Measurements from ENCODE around the gene DIP2B.

DIP2B gene

DNA sequence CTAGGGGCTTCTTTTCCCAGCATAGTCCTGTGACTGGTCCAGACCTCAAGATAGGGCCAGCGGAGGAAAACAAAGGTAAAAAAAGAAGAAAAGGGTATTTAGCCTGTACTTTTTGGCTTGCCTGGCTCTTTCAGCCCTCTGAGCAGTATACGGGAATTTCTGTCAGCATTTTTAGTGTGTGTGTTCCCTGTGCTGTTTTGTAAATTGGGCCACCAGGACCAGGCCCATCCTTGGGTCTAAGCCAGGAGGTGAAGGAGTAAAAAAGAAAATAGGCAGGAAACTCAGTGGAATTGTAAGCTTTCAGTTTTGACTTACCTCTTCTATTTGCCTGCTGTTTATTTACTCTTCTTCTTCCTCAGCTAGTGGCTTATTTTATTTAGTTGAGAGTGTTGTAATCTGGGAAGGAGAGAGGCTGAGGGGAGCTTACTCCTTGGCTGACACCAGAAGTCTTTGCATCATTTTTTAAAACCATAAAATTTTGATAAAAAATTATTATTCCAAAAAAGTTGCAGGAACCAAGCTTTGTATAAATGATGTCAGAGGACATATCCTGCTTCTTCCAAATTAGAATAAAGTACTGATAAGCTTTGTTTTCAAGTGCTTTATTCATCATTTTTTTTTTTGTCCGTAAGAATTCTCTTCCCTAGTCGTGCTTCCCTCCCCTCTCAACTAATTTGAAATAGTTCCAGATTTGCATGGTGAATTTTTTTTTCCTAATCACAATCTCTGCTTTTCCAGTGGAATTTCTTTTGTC, 63.7 kb downstream of the DIP2B start:
- H3K36me3 ChIP-seq (ENCODE audit: insufficient read depth, low read length) = no peaks in the 10 kb centered on the region
- H3K9ac ChIP-seq (ENCODE audit: low read depth, low read length) = no peak overlapping the region
- no peaks in the 10 kb centered on the region for H3K9me3 ChIP-seq (ENCODE audit: control insufficient read depth, insufficient read depth, low read length)
- peaks cover 7% of the 10 kb centered on the region; the same call in 1 of the 2 replicates for H3K4me1 ChIP-seq (ENCODE audit: insufficient read depth, low read length)

DNA sequence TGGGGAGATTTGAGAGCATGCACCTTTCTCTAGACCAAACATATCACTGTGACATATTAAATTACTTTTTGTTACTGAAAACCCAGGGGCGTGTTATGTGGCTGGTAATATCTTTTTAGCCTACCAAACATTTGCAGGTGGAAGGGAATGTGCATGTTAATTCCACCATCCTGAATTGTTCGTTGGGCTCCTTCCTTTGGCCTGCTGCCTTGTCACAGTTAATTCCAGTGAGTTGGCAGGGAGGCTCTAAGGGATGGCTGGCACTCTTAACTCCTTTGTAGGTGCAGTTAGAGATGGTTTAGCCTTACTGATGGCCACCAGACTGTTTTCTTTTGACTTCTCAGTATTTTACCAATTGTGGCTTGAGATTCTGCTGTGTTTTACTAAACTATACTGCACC, 64.5 kb downstream of the DIP2B start:
- peaks cover 9% of the 10 kb centered on the region for H3K4me1 ChIP-seq (ENCODE audit: insufficient read depth, low read length)
- H3K36me3 ChIP-seq (ENCODE audit: insufficient read depth, low read length) = no peaks in the 10 kb centered on the region
- no peak overlapping the region for H3K9ac ChIP-seq (ENCODE audit: low read depth, low read length)
- H3K9me3 ChIP-seq (ENCODE audit: control insufficient read depth, insufficient read depth, low read length) = no peaks in the 10 kb centered on the region

DNA sequence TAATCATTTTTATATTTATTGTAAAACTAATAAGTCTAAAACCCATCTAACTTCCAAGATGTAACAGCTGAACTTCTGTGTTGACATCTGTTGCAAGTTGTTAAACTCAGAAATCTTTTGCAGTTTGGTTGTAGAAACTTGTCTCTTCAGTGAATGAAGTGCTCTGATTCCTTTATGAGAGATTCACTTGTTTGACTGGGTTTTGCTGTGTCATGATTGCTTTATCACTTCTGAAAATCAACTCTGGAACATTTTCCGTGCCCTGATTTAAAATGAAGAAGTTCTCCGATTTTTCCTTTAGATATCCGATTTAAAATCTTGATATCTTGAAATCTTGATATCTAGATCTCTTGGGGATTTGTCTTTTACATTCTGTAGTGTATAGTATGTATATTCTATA, 65.1 kb downstream of the DIP2B start:
- Histone ChIP-seq H3K9me3 (ENCODE audit: control insufficient read depth, insufficient read depth, low read length) (no peaks in the 10 kb centered on the region), H3K36me3 (ENCODE audit: insufficient read depth, low read length) (no peaks in the 10 kb centered on the region), H3K4me1 (ENCODE audit: insufficient read depth, low read length) (peaks cover 15% of the 10 kb centered on the region), H3K9ac (ENCODE audit: low read depth, low read length) (no peak overlapping the region)

DNA sequence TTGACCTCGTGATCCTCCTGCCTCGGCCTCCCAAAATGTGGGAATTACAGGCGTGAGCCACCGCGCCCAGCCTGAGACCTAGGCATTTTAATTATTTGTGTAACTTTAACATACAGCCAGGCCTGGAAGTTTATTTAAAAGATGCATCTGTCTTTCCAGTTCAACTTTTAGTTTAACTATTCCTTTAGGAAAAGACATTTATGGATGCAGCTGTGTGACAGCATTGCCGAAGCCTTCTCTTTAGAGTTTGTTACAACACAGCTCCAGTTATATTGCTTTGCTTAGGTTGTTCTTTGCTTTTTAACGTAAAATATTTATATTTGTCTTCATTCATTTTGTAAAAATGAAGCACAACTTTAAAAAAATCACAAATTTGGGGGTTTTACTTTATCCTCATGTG, 67.0 kb downstream of the DIP2B start:
- Histone ChIP-seq H3K9ac (ENCODE audit: low read depth, low read length) (no peak overlapping the region), H3K36me3 (ENCODE audit: insufficient read depth, low read length) (no peaks in the 10 kb centered on the region), H3K9me3 (ENCODE audit: control insufficient read depth, insufficient read depth, low read length) (no peaks in the 10 kb centered on the region), H3K4me1 (ENCODE audit: insufficient read depth, low read length) (peaks cover 19% of the 10 kb centered on the region)

DNA sequence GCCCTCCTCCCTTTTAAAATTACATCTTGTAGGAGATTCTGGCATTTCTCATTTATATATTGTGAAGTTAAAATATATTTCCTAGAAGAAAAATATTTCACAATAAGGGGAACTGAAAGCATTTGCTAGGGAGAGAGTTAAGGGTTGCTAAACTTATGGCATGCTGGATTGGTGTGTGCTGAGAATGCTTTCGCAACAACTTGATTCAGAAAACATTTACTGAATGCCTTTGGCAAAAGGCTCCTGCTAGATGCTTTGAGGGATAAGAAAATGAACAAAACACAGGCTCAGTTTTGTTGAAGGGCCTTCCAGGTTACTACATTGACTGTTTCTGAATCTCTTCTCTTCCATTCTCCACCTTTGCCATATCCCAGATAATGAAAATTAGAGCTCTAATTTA, 67.5 kb downstream of the DIP2B start:
- Histone ChIP-seq H3K36me3 (ENCODE audit: insufficient read depth, low read length) (no peaks in the 10 kb centered on the region), H3K9me3 (ENCODE audit: control insufficient read depth, insufficient read depth, low read length) (no peaks in the 10 kb centered on the region), H3K4me1 (ENCODE audit: insufficient read depth, low read length) (peaks cover 19% of the 10 kb centered on the region), H3K9ac (ENCODE audit: low read depth, low read length) (no peak overlapping the region)

DNA sequence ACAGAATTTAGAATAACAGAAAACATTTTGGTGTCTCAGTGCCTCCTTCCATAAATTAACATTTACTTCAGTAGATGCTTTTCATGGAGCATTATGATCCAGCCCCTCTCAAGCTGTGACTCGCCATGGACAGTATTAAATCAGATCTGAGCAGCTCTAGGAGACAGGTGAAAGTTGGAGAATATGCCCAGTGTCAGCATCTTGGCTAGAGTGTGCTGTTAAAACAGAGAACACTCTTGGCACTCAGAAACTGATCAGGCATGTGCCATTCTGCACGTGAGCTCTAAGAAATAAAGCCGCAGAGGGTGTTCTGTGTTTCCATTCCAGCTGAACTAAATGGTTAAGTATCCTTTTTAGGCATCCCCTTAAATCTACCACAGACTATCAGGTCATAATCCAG, 68.0 kb downstream of the DIP2B start:
- H3K9ac ChIP-seq (ENCODE audit: low read depth, low read length) = no peak overlapping the region
- no peaks in the 10 kb centered on the region for H3K36me3 ChIP-seq (ENCODE audit: insufficient read depth, low read length)
- H3K4me1 ChIP-seq (ENCODE audit: insufficient read depth, low read length) = peaks cover 19% of the 10 kb centered on the region
- H3K9me3 ChIP-seq (ENCODE audit: control insufficient read depth, insufficient read depth, low read length) = no peaks in the 10 kb centered on the region

DNA sequence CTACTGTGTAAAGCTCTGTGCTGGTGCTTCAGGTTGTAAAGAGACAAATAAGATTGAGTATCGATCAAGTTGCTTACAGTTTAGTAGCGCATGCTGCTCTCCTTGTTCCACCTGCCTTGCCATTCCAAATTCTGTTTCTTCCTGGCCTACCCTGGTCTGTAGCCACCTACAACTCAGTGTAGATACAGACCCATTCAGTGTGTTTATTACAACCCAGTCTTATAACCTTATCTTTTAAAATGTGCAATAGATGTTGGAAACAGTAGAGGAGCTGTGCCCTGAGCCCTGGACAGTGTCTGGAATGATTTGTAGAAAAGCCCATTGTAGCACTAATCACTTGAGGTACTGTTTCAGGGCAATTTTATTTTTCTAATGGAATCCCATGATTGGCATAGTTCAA, 68.5 kb downstream of the DIP2B start:
- H3K36me3 ChIP-seq (ENCODE audit: insufficient read depth, low read length) = no peaks in the 10 kb centered on the region
- peaks cover 19% of the 10 kb centered on the region for H3K4me1 ChIP-seq (ENCODE audit: insufficient read depth, low read length)
- no peaks in the 10 kb centered on the region for H3K9me3 ChIP-seq (ENCODE audit: control insufficient read depth, insufficient read depth, low read length)
- H3K9ac ChIP-seq (ENCODE audit: low read depth, low read length) = no peak overlapping the region

DNA sequence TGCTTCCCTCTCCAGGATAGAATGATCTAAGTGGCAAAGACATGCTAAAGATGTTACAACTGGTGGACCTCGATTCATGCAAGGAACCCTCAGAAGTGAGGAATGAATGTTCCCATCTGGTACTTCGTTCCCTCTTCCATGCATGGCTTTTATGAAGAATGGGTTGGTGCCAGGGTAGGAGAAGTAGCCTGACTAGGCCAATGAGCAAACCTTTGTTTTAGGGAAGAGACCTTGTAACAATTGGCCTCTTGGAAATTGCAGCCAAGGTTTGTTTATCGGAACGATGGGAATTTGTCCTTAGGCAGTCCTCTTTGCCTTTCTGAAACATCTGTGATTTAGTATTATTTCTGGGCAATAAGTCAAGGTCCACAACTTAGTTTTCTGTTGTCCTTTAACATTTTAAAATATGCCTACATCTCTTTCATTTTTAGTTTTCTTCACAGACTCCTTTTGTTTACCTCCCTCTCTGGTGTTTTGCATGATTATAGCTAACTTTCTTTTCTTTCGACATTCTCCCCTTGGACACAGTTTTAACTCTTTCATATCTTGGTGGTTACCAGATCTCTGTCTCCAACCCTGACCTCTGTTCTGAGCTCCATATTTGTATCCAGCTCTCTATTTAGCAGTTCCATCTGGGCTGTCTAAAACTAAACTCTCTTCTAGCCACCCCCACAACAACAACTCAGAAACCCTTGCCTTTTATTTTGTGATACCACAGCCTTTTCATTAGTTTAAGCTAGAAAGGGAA, 70.0 kb downstream of the DIP2B start:
- Histone ChIP-seq H3K4me1 (ENCODE audit: insufficient read depth, low read length) (peaks cover 19% of the 10 kb centered on the region), H3K9ac (ENCODE audit: low read depth, low read length) (no peak overlapping the region), H3K36me3 (ENCODE audit: insufficient read depth, low read length) (no peaks in the 10 kb centered on the region), H3K9me3 (ENCODE audit: control insufficient read depth, insufficient read depth, low read length) (no peaks in the 10 kb centered on the region)

DNA sequence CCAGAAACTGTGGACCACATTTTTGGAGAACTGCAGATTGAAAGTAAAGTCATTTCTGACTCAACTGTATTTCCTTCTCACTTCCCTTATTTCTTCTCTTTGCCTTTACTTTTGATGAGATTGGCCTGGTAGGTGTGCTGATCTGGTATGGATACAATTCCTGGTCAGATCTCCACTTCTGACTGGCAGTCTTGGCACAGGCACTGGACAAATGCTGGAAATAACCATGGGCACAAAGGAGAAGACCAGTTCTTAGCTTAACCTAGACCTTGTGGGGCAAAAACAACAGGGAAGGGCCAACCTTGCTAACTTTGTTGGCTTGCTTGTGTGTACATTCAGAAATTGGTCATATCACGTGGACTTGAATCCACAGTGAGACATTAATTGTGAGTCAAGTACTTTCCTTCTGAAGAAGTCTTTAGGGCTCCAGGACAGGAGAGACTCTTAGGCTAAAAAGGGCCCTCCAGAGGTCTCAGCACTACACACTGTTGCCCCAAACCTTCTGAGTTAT, 75.0 kb downstream of the DIP2B start:
- no peak overlapping the region for H3K9ac ChIP-seq (ENCODE audit: low read depth, low read length)
- no peaks in the 10 kb centered on the region for H3K36me3 ChIP-seq (ENCODE audit: insufficient read depth, low read length)
- H3K9me3 ChIP-seq (ENCODE audit: control insufficient read depth, insufficient read depth, low read length) = no peaks in the 10 kb centered on the region
- H3K4me1 ChIP-seq (ENCODE audit: insufficient read depth, low read length) = peaks cover 18% of the 10 kb centered on the region

DNA sequence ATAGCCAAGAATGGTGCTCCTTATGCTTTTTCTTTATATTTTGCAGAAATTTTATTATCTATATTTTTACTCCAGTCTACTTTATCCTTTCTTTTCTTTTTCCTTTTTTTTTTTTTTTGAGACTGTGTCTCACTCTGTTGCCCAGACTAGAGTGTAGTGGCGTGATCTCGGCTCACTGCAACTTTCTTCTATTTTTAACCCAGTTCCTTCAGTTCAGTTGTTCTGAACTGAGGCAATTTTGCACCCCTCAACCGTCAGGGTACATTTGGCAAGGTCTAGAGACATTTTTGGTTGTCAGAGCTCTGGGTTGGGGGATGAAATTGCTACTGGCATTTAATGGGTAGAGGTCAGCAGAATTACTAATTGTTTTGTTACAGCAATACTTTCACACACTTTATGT, 75.7 kb downstream of the DIP2B start:
- Histone ChIP-seq H3K4me1 (ENCODE audit: insufficient read depth, low read length) (peaks cover 13% of the 10 kb centered on the region), H3K9me3 (ENCODE audit: control insufficient read depth, insufficient read depth, low read length) (no peaks in the 10 kb centered on the region), H3K9ac (ENCODE audit: low read depth, low read length) (no peak overlapping the region), H3K36me3 (ENCODE audit: insufficient read depth, low read length) (no peaks in the 10 kb centered on the region)

DNA sequence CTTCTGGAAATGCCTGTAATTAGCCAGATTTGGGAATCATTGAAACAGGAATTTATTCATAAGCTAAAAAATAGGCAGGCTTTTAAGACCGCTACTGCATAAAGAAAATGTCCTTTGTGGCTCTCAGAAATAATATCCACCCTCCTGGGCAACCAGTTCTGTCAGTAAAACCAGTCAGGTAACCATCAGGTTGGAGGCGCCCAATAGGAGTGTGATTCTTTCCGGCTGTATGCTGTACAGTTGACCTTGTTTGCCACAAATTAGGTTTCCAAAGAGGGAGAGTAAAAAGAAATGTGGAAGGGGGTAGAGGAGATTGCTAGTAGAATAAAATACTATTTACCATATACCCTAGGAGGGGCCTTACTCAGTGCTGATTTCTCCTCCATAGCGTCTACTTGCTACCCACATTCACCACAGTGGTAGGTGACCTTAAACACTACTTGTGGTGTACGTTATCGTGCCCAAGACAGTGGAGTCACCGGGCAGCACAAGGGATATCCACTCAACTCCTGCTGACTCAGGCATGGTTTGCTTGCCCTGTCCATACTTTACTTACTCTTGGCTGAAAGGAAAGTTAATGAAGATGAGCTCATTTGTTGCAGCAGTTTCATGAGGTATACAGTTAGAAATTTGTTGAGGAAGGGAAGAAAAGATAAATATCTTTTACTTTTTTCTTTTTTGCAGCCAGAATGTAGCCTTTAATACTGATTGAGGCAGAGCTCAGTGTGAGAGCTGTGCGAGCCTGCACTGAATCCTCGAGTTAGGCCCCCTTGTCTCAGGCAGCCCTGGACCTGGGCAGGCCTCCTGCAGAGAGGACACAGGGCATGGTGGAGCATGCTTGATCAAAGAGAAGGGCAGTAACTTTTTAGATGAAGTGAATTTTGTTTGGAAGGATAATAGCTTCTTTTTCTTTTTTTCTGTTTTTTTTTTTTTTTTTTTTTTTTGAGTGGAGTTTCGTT, 76.7 kb downstream of the DIP2B start:
- no peak overlapping the region for H3K9ac ChIP-seq (ENCODE audit: low read depth, low read length)
- no peaks in the 10 kb centered on the region for H3K9me3 ChIP-seq (ENCODE audit: control insufficient read depth, insufficient read depth, low read length)
- no peaks in the 10 kb centered on the region for H3K36me3 ChIP-seq (ENCODE audit: insufficient read depth, low read length)
- peaks cover 13% of the 10 kb centered on the region for H3K4me1 ChIP-seq (ENCODE audit: insufficient read depth, low read length)

DNA sequence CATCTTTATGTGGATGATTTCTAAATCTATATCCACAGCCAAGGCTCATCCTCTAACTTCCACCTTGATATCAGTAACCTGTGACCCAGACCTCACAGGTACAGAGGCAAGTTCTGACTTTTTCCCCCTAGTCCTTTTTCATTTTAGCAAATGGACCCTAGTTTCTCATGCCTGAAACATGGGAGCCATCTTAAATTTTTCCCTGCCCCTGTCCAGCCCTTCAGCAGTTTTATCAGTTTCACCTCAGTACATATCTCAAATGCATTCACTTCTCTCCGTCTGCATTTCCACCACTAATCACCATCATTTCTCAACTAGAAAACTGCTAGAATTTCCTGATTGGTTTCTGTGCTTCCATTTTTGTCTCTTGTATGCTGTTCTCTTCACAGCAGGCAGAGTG, 79.3 kb downstream of the DIP2B start:
- Histone ChIP-seq H3K4me1 (ENCODE audit: insufficient read depth, low read length) (peaks cover 16% of the 10 kb centered on the region), H3K36me3 (ENCODE audit: insufficient read depth, low read length) (no peaks in the 10 kb centered on the region), H3K9ac (ENCODE audit: low read depth, low read length) (no peak overlapping the region), H3K9me3 (ENCODE audit: control insufficient read depth, insufficient read depth, low read length) (no peaks in the 10 kb centered on the region)

DNA sequence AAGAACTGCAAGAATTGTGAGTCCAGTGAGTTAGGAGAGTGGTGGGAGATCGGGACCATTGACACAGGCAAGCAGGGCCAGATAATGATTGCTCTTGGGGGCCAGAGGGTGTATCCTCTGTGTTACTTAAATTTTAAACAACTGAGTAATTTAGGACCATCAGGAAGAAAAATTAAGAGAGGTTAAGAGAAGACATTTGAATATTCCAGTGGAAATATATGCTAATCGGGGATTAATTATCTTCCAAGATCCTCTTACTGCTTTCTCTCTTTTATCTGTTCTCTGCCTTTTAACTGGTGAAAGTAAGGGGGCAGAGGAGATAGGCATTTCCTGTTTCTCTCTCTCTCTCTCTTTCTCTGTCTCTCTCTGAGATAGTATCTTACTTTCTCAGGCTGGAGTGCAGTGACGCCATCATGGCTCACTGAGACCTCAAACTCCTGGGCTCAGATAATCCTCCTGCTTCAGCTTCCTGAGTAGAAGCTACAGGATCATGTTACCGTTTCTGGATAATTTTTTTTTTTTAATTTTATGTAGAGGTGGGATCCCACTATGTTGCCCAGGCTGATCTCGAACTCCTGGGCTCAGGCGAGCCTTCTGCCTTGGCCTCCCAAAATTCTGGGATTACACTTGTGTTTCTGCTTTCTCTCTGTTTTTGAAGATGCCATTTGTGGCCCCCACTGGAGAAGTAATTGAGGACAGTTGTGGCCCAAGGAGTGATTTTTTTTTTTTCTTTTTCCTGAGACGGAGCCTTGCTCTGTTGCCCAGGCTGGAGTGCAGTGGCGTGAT, 85.1 kb downstream of the DIP2B start:
- Histone ChIP-seq H3K36me3 (ENCODE audit: insufficient read depth, low read length) (no peaks in the 10 kb centered on the region), H3K4me1 (ENCODE audit: insufficient read depth, low read length) (0 out of 2 replicates have a peak, but pooled peaks cover 3% of the 10 kb centered on the region), H3K9ac (ENCODE audit: low read depth, low read length) (no peak overlapping the region), H3K9me3 (ENCODE audit: control insufficient read depth, insufficient read depth, low read length) (no peaks in the 10 kb centered on the region)

Data from ES-I3 (cell line).